Measurements from ENCODE around the gene SELENOT. TPM values are rescaled to one million over a fixed set of nuclear protein-coding genes. Genes with fewer than 3 reads are reported as not detected.

SELENOT gene
- total and polyA plus RNA-seq, 2 of the 8 experiments (the other 6 are each of a cell fraction or from before 2014, with no cell fraction given), result 79.0 to 290 TPM

GRCh38 chr3:150603980-150604319 lies 829 bp downstream of the SELENOT start:
- Histone ChIP-seq H2BK120ac (replicated peaks; ENCODE audit: low read depth, low read length) (no peak overlapping the region), H3K14ac (ENCODE audit: insufficient read length) (no peak overlapping the region), H3K36me3 (ENCODE audit: control insufficient read depth in 2 of 4, insufficient read depth in 4 of 4, low read length in 3 of 4) (peaks cover 0 to 6% (median 0%) of the 10 kb centered on the region in 4 experiments; a peak in 2 of 8 replicates), H4K20me1 (replicated peaks in 1 of 2; ENCODE audit: control insufficient read depth in 1 of 2, insufficient read depth in 2 of 2, low read length in 2 of 2) (peaks cover 2 to 10% of the 10 kb centered on the region in 2 experiments), H3K56ac (replicated peaks; ENCODE audit: insufficient read length, low read depth, low read length) (no peak overlapping the region), H3K9me3 (ENCODE audit: insufficient read depth in 2 of 2, low read depth in 1 of 2, low read length in 1 of 2) (no peaks in the 10 kb centered on the region), H3K9ac (replicated peaks in 1 of 4; ENCODE audit: extremely low read depth in 1 of 4, low read depth in 3 of 4, low read length in 3 of 4) (peak overlapping the region; percentile 82 to 90 (median 86); a peak in 6 of 7 replicates), H3K4me1 (replicated peaks in 1 of 4; ENCODE audit: control insufficient read depth in 3 of 4, insufficient read depth in 4 of 4, low read length in 3 of 4) (peaks cover 4 to 21% (median 15%) of the 10 kb centered on the region in 4 experiments; a peak in 6 of 7 replicates), H3K23ac (ENCODE audit: insufficient read length) (no peak overlapping the region), H2BK12ac (ENCODE audit: low read depth, low read length) (peak overlapping the region; percentile 23; the same call in 1 of the 2 replicates), H3K4ac (replicated peaks; ENCODE audit: insufficient read length, low read depth, low read length) (no peak overlapping the region), H3K4me2 (ENCODE audit: insufficient read depth in 1 of 2, low read depth in 2 of 2, low read length in 2 of 2) (peak overlapping the region; percentile 61 to 76), H2AK5ac (ENCODE audit: low read depth, low read length) (no peak overlapping the region), H3K79me1 (ENCODE audit: low read depth, low read length) (no peaks in the 10 kb centered on the region), H2BK15ac (ENCODE audit: low read length) (no peak overlapping the region), H4K5ac (ENCODE audit: insufficient read length, low read depth, low read length) (no peak overlapping the region), H3K27ac (ENCODE audit: low read depth, low read length) (peak overlapping the region; percentile 89), H2BK5ac (ENCODE audit: low read depth, low read length) (peak overlapping the region; percentile 91; the same call in 1 of the 2 replicates), H4K91ac (replicated peaks; ENCODE audit: insufficient read length, low read length) (no peak overlapping the region), H3K27me3 (replicated peaks in 1 of 4; ENCODE audit: control insufficient read depth in 3 of 4, extremely low read depth in 1 of 4, insufficient read depth in 3 of 4, low read length in 3 of 4) (no peaks in the 10 kb centered on the region), H3K4me3 (ENCODE audit: extremely low read depth in 1 of 4, insufficient read depth in 2 of 4, low read depth in 3 of 4, low read length in 4 of 4) (peak overlapping the region; percentile 76 to 92 (median 85)), H2AFZ (ENCODE audit: low read length) (no peak overlapping the region), H3K79me2 (ENCODE audit: control insufficient read depth in 1 of 2, insufficient read depth in 2 of 2, low read length in 2 of 2) (peaks cover 14 to 71% of the 10 kb centered on the region in 2 experiments), H2BK20ac (ENCODE audit: low read length) (no peak overlapping the region), H3K23me2 (ENCODE audit: low read depth, low read length) (peaks cover 4% of the 10 kb centered on the region), H3K18ac (ENCODE audit: extremely low read depth, low read length) (0 out of 2 replicates have a peak overlapping the region, but pooled peaks have one; percentile 60), H4K8ac (ENCODE audit: extremely low read depth, insufficient read depth, low read length) (no peak overlapping the region)
- ChIA-PET CTCF (ENCODE audit: partially characterized antibody) (no interaction called here), POLR2A (ENCODE audit: partially characterized antibody) (interaction anchor here (1.4 to 2.4 kb wide), 6 partner anchors 10 to 99 kb away, joined by 3 to 18 read pairs (median 10); partner anchors contain the start of genes EIF2A, ERICH6 and SERP1)
- peak; percentile 94 to 96; a peak in 3 of 4 replicates for TF ChIP-seq SIN3A (conservative IDR thresholded peaks at IDR 0.05 in 1 of 2, IDR thresholded peaks at IDR 0.05 in 1 of 2; ENCODE audit: low read depth in 1 of 2, low read length in 2 of 2)
- no peak for TF ChIP-seq HDAC2 (IDR thresholded peaks at IDR 0.05; ENCODE audit: borderline replicate concordance in 1 of 2, low read depth in 2 of 2, low read length in 2 of 2)
- WGBS, 2 experiments (ENCODE audit: extremely low coverage in 1 of 2, insufficient coverage in 1 of 2, insufficient read length in 1 of 2, insufficient replicate concordance in 2 of 2, low coverage in 1 of 2, low lambda C conversion rate in 2 of 2, missing lambda C conversion rate in 1 of 2), result 14% methylated on average over 11 of the region's 11 CpGs; no CpG with 5 or more reads in 1 of the 2 experiments
- DNase-seq (ENCODE audit: low read depth in 1 of 2, low spot score in 2 of 2), result no peak
- no peak for FAIRE-seq
